IgD-negative memory B cell (primary cell): ENCODE measurements around the gene HHAT. TPM values are rescaled to one million over a fixed set of nuclear protein-coding genes. Genes with fewer than 3 reads are reported as not detected.
"Not testable (repeated sequence)": the region's sequence is repeated elsewhere in the genome, so short reads cannot be mapped to it uniquely, and the experiment has no call there.

ENCODE experiments used
- H3K27ac Mint-ChIP-seq, 3 donors: one replicate each; pipeline ENCODE4 v1.8.0; 2020 to 2022; ENCODE audit warnings: mild to moderate bottlenecking in 3 of 3, mixed read lengths in 3 of 3, moderate library complexity in 1 of 3
- H3K27me3 Mint-ChIP-seq: one replicate; pipeline ENCODE4 v1.8.0; 2021; ENCODE audit warnings: mixed read lengths
- H3K36me3 Mint-ChIP-seq: one replicate; pipeline ENCODE4 v1.8.0; 2020; ENCODE audit warnings: mild to moderate bottlenecking, mixed read lengths
- H3K4me1 Mint-ChIP-seq, 3 donors: one replicate each; pipeline ENCODE4 v1.8.0; 2020 to 2022; ENCODE audit warnings: mixed read lengths in 3 of 3, mild to moderate bottlenecking in 1 of 3
- H3K4me3 Mint-ChIP-seq, 4 donors: one replicate each; pipeline ENCODE4 v1.8.0; 2020 to 2022; ENCODE audit warnings: mild to moderate bottlenecking in 4 of 4, mixed read lengths in 4 of 4, moderate library complexity in 3 of 4
- H3K9me3 Mint-ChIP-seq, 3 donors: one replicate each; pipeline ENCODE4 v1.8.0; 2020 to 2021; ENCODE audit warnings: mixed read lengths in 3 of 3, mild to moderate bottlenecking in 1 of 3
- polyA plus RNA-seq: library from polyadenylated mRNA; unstranded; fragments of 300-500 nt; fragmentation: Illumina TruSeq; gene quantifications from one replicate; pipeline ENCODE4 v1.2.3, GENCODE V29; 2021

HHAT gene
- polyA plus RNA-seq, 1 donor from 2014 or later, result 6.3 TPM

- Mint-ChIP-seq H3K36me3 (peaks cover 6% of the 10 kb centered on the region), H3K4me1 (peaks cover 0 to 12% (median 7%) of the 10 kb centered on the region in 3 donors), H3K27me3 (no peaks in the 10 kb centered on the region), H3K9me3 (no peaks in the 10 kb centered on the region), H3K4me3 (no peak overlapping the region), H3K27ac (no peak overlapping the region)
Measured at GRCh38 chr1:210377731-210378333, 49.1 kb downstream of the HHAT start.

DNA sequence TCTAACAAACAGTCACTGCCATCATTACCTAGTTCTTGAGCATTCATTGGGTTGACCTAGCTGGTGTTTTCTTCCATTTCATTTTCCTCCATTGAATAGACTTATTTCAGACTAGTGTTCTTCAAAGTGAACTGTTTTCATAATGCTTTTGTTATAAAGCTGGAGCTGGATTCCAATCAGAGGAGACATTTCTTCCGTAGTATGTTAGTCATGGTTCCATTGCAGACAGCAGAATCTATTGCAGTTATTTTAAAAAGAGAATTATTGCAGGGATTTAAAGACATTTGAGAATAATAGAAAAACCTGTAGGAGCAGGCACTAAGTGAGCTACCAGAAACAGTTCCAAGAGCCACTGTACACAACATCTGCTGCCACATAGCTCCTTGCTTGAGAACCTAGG is 50.0 kb downstream of the HHAT start:
- Mint-ChIP-seq H3K36me3 (peaks cover 6% of the 10 kb centered on the region), H3K27me3 (no peaks in the 10 kb centered on the region), H3K9me3 (no peaks in the 10 kb centered on the region), H3K4me3 (no peak overlapping the region), H3K4me1 (peaks cover 0 to 7% (median 5%) of the 10 kb centered on the region in 3 donors), H3K27ac (no peak overlapping the region)

DNA sequence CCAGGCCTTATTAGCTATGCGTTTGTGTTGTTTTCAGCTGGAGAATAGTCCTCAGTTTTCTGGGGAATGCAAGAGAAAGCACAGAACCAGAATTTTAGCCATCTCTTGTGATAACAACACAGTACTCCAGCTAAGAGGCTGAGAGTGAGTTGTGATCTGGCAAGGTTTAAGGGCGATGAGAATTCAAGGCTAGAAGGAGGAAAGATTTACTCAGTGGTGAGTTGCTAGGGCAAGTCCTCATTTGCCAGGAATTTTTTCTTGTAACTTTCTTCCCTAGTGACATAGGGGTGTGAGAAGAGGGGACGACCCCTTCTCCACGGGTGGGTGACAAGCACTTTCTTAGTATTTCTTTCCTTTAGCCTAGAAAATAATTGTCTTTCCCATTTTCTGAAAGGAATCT is 53.2 kb downstream of the HHAT start:
- Mint-ChIP-seq H3K27me3 (no peaks in the 10 kb centered on the region), H3K27ac (no peak overlapping the region)

GRCh38 chr1:210384625-210385024 is 55.9 kb downstream of the HHAT start:
- no peaks in the 10 kb centered on the region for H3K4me1 Mint-ChIP-seq
- no peak overlapping the region for H3K4me3 Mint-ChIP-seq
- H3K27ac Mint-ChIP-seq, result no peak overlapping the region
- peaks cover 23% of the 10 kb centered on the region for H3K36me3 Mint-ChIP-seq
- H3K9me3 Mint-ChIP-seq, result peaks cover 0 to 4% (median 2%) of the 10 kb centered on the region in 3 donors
- H3K27me3 Mint-ChIP-seq, result no peaks in the 10 kb centered on the region

More for the DNA sequence above, 53.2 kb downstream of the HHAT start:
- Mint-ChIP-seq H3K9me3 (no peaks in the 10 kb centered on the region), H3K4me3 (no peak overlapping the region), H3K36me3 (peaks cover 9% of the 10 kb centered on the region), H3K4me1 (no peaks in the 10 kb centered on the region)

DNA sequence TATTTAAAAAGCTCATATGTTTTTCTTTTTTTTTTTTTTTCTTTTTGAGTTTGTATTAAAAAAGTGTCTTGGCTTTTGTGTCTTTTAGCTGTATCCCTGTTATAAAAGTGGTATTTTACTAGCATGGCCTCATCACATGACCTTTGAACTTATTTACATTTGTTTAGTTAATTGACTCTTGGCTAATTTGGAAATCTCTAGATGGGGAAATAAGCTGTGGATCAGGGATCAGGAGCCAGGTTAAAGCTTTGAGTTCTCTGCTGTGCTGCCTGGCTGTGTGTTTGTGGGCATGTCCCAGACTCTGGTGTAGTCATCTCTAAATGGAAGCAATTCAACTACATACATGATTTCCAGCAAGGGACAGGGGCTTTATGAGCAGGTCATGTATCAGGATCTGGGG is 56.5 kb downstream of the HHAT start:
- Mint-ChIP-seq H3K36me3 (peaks cover 28% of the 10 kb centered on the region), H3K27ac (peak overlapping the region in 1 of 3 donors; percentile 28), H3K4me3 (no peak overlapping the region), H3K4me1 (no peaks in the 10 kb centered on the region), H3K27me3 (no peaks in the 10 kb centered on the region), H3K9me3 (peaks cover 0 to 7% (median 2%) of the 10 kb centered on the region in 3 donors)

GRCh38 chr1:210394281-210394821 is 65.6 kb downstream of the HHAT start:
- Mint-ChIP-seq H3K27ac (no peak overlapping the region), H3K4me1 (peaks cover 0 to 2% (median under 1%) of the 10 kb centered on the region in 3 donors), H3K9me3 (peaks cover 0 to 6% (median 3%) of the 10 kb centered on the region in 3 donors), H3K36me3 (peaks cover 17% of the 10 kb centered on the region), H3K27me3 (no peaks in the 10 kb centered on the region), H3K4me3 (no peak overlapping the region)

- Mint-ChIP-seq H3K4me3 (no peak overlapping the region), H3K36me3 (peaks cover 10% of the 10 kb centered on the region), H3K4me1 (peaks cover 0 to 10% (median 4%) of the 10 kb centered on the region in 3 donors), H3K27me3 (no peaks in the 10 kb centered on the region), H3K9me3 (peaks cover 0 to 2% (median 0%) of the 10 kb centered on the region in 3 donors), H3K27ac (no peak overlapping the region)
Measured at GRCh38 chr1:210396541-210396940, 67.8 kb downstream of the HHAT start.

- H3K9me3 Mint-ChIP-seq, result peaks cover 0 to 2% (median 0%) of the 10 kb centered on the region in 3 donors
- H3K27me3 Mint-ChIP-seq, result no peaks in the 10 kb centered on the region
- H3K36me3 Mint-ChIP-seq, result peaks cover 12% of the 10 kb centered on the region
- H3K4me1 Mint-ChIP-seq, result peaks cover 0 to 10% (median 4%) of the 10 kb centered on the region in 3 donors
- no peak overlapping the region for H3K4me3 Mint-ChIP-seq
- H3K27ac Mint-ChIP-seq, result no peak overlapping the region
Measured at GRCh38 chr1:210397252-210397651, 68.5 kb downstream of the HHAT start.

- H3K4me3 Mint-ChIP-seq, result no peak overlapping the region
- peaks cover 0 to 2% (median 0%) of the 10 kb centered on the region in 3 donors for H3K9me3 Mint-ChIP-seq
- H3K27ac Mint-ChIP-seq, result no peak overlapping the region
- peaks cover 14% of the 10 kb centered on the region for H3K36me3 Mint-ChIP-seq
- no peaks in the 10 kb centered on the region for H3K27me3 Mint-ChIP-seq
- peaks cover 0 to 10% (median 4%) of the 10 kb centered on the region in 3 donors for H3K4me1 Mint-ChIP-seq
Measured at GRCh38 chr1:210397681-210398080, 69.0 kb downstream of the HHAT start.

DNA sequence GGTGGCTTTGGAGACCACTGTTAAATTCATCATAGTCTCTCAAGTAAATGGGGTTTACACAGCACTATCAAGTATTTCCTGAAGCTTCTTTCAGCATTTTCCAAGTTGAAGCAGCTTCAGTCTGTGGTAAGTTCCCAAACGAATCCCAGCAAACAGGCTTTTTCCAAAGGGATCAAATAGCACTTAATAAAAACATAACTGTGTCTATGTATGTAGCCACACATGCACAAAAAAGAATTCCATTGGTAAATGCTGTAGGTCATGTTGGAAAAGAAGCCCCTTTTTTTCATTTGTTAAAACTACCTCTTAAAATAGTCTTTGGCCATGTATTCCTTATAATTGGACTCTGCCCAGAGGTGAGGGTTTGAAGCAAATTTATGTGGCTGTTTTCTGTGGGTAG is 69.8 kb downstream of the HHAT start:
- no peak overlapping the region for H3K4me3 Mint-ChIP-seq
- H3K27ac Mint-ChIP-seq, result peak overlapping the region in 1 of 3 donors; percentile 7
- H3K36me3 Mint-ChIP-seq, result peaks cover 10% of the 10 kb centered on the region
- H3K27me3 Mint-ChIP-seq, result no peaks in the 10 kb centered on the region
- H3K4me1 Mint-ChIP-seq, result peaks cover 0 to 10% (median 4%) of the 10 kb centered on the region in 3 donors
- H3K9me3 Mint-ChIP-seq, result peaks cover 0 to 2% (median 0%) of the 10 kb centered on the region in 3 donors

GRCh38 chr1:210400043-210400840 is 71.5 kb downstream of the HHAT start:
- peaks cover 0 to 2% (median 0%) of the 10 kb centered on the region in 3 donors for H3K9me3 Mint-ChIP-seq
- peaks cover 10% of the 10 kb centered on the region for H3K36me3 Mint-ChIP-seq
- H3K27me3 Mint-ChIP-seq, result no peaks in the 10 kb centered on the region
- H3K27ac Mint-ChIP-seq, result peak overlapping the region in 1 of 3 donors; percentile 4
- no peak overlapping the region for H3K4me3 Mint-ChIP-seq
- H3K4me1 Mint-ChIP-seq, result peaks cover 0 to 10% (median 4%) of the 10 kb centered on the region in 3 donors

GRCh38 chr1:210402560-210402959 is 73.9 kb downstream of the HHAT start:
- peaks cover 0 to 14% (median 10%) of the 10 kb centered on the region in 3 donors for H3K4me1 Mint-ChIP-seq
- H3K27me3 Mint-ChIP-seq, result no peaks in the 10 kb centered on the region
- no peaks in the 10 kb centered on the region for H3K9me3 Mint-ChIP-seq
- no peak overlapping the region for H3K27ac Mint-ChIP-seq
- H3K36me3 Mint-ChIP-seq, result peaks cover 11% of the 10 kb centered on the region
- no peak overlapping the region for H3K4me3 Mint-ChIP-seq

GRCh38 chr1:210405316-210405715 is 76.6 kb downstream of the HHAT start:
- H3K27me3 Mint-ChIP-seq, result no peaks in the 10 kb centered on the region
- no peaks in the 10 kb centered on the region for H3K9me3 Mint-ChIP-seq
- peaks cover 0 to 11% (median 7%) of the 10 kb centered on the region in 3 donors for H3K4me1 Mint-ChIP-seq
- no peak overlapping the region for H3K4me3 Mint-ChIP-seq
- no peak overlapping the region for H3K27ac Mint-ChIP-seq
- peaks cover 9% of the 10 kb centered on the region for H3K36me3 Mint-ChIP-seq

GRCh38 chr1:210406341-210406740 is 77.6 kb downstream of the HHAT start:
- not testable (repeated sequence) for H3K9me3 Mint-ChIP-seq, H3K4me1 Mint-ChIP-seq, H3K36me3 Mint-ChIP-seq, H3K27me3 Mint-ChIP-seq, H3K4me3 Mint-ChIP-seq
- peak overlapping the region in 1 of 3 donors; percentile 32 for H3K27ac Mint-ChIP-seq

- Mint-ChIP-seq H3K4me3 (no peak overlapping the region), H3K27me3 (no peaks in the 10 kb centered on the region), H3K9me3 (peaks cover 0 to 1% (median 0%) of the 10 kb centered on the region in 3 donors), H3K4me1 (peaks cover 0 to 9% (median 4%) of the 10 kb centered on the region in 3 donors), H3K27ac (no peak overlapping the region), H3K36me3 (peaks cover 6% of the 10 kb centered on the region)
Measured at GRCh38 chr1:210407207-210407886, 78.6 kb downstream of the HHAT start.
